Activated B cell treated with CpG ODN at 0.5 μM for 24 hours (primary cell): Measurements from ENCODE around the gene SETD5. TPM values are rescaled to one million over a fixed set of nuclear protein-coding genes. Genes with fewer than 3 reads are reported as not detected.

Experiments used
- ATAC-seq: fragments of 200-7000 bp; cut with Tn5 transposase; one replicate; pipeline ENCODE4 v1.10.0; 2021; ENCODE audit warnings: low read depth, mild to moderate bottlenecking, moderate library complexity
- CTCF ChIA-PET: fragments of 350-600 bp; sonication (Branson Sonifier 250); formaldehyde crosslinking; loops from one replicate; lab custom pipeline; 2021; ENCODE audit warnings: antibody characterized with exemption; lab: Charles Lee
- POLR2A ChIA-PET: fragments of 350-600 bp; sonication (Branson Sonifier 250); formaldehyde crosslinking; loops from one replicate; lab custom pipeline; 2021; ENCODE audit warnings: antibody characterized with exemption; lab: Charles Lee
- DNase-seq: peaks from one replicate; pipeline ENCODE4 v3.0.0; 2022
- H3K27ac Mint-ChIP-seq: one replicate; pipeline ENCODE4 v1.8.0; 2020; ENCODE audit warnings: mixed read lengths
- H3K27me3 Mint-ChIP-seq: one replicate; pipeline ENCODE4 v1.8.0; 2021; ENCODE audit warnings: mixed read lengths
- H3K36me3 Mint-ChIP-seq: one replicate; pipeline ENCODE4 v1.8.0; 2021; ENCODE audit warnings: low read depth, mixed read lengths
- H3K4me1 Mint-ChIP-seq: one replicate; pipeline ENCODE4 v1.8.0; 2021; ENCODE audit warnings: mixed read lengths
- H3K4me3 Mint-ChIP-seq: one replicate; pipeline ENCODE4 v1.8.0; 2020; ENCODE audit warnings: mild to moderate bottlenecking, mixed read lengths
- H3K9me3 Mint-ChIP-seq: one replicate; pipeline ENCODE4 v1.8.0; 2020; ENCODE audit warnings: mixed read lengths
- intact Hi-C: fragments of 100-400 bp; cut with micrococcal nuclease; formaldehyde crosslinking; loops from one replicate; pipeline ENCODE4 v1.15.1; 2024
- total RNA-seq: library from RNA; stranded (reverse); gene quantifications from 2 replicates; pipeline ENCODE4 v1.2.3, GENCODE V29; 2022
- TF ChIP-seq, protein P1 (sequence below): fragments of 200-600 bp; IDR thresholded peaks from one replicate; pipeline ENCODE4 v1.8.0; 2022; ENCODE audit warnings: antibody characterized with exemption, mild to moderate bottlenecking

Gene SETD5
- total RNA-seq, 1 donor from 2014 or later = 162 TPM

DNA sequence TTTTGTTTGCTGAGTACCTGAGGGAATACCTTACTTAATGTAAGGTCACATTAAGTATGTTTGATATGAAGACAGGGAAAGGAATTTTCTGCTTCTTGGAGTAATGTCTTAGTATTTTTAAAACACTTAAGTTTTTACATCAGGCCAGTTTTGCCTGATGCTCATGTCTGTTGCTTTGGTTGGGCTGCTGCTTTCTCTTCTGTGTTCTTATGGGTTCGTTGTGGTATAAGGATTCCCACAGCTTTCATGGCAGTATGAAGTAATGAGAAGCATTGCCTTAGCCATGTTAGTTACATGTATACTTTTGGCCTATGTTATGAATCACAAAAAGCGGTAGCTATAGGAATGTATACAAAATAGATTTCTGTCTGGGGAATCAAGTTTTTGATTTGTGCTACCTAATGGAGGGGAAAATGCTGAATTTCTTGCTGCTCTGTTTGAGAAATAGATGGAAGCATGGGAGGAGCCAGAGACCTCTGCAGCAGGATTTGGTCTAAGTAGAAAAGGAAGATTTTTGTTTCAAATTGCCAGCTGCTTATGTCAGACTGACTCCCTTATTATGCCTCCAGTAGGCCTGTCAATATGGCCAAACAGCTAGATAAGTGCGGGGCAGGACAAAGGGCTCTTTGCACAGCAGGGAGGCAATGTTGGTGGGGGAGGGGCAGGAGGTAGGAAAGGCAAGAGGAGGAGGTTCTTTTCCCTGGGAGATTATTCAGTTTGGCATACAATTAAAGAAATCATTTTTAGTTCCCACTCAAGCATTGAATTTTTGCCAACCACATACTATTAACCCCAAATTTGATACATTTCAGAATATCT is 5.2 kb downstream of the SETD5 start:
- intact Hi-C loops = no loop called here
- peaks cover 13% of the 10 kb centered on the region for H3K36me3 Mint-ChIP-seq
- H3K27me3 Mint-ChIP-seq = no peaks in the 10 kb centered on the region
- no peak for DNase-seq
- TF ChIP-seq, protein P1, sequence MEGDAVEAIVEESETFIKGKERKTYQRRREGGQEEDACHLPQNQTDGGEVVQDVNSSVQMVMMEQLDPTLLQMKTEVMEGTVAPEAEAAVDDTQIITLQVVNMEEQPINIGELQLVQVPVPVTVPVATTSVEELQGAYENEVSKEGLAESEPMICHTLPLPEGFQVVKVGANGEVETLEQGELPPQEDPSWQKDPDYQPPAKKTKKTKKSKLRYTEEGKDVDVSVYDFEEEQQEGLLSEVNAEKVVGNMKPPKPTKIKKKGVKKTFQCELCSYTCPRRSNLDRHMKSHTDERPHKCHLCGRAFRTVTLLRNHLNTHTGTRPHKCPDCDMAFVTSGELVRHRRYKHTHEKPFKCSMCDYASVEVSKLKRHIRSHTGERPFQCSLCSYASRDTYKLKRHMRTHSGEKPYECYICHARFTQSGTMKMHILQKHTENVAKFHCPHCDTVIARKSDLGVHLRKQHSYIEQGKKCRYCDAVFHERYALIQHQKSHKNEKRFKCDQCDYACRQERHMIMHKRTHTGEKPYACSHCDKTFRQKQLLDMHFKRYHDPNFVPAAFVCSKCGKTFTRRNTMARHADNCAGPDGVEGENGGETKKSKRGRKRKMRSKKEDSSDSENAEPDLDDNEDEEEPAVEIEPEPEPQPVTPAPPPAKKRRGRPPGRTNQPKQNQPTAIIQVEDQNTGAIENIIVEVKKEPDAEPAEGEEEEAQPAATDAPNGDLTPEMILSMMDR = no peak
- no peak overlapping the region for H3K27ac Mint-ChIP-seq
- H3K4me1 Mint-ChIP-seq = peaks cover 79% of the 10 kb centered on the region
- no peaks in the 10 kb centered on the region for H3K9me3 Mint-ChIP-seq
- ChIA-PET POLR2A (interaction anchor here (0.6 kb wide), 1 partner anchor 322 kb away, joined by 7 read pairs; no protein-coding TSS in a partner anchor), CTCF (interaction anchor here (1.2 kb wide), 1 partner anchor 49 kb away, joined by 5 read pairs; no protein-coding TSS in a partner anchor)
- ATAC-seq = no peak
- H3K4me3 Mint-ChIP-seq = no peak overlapping the region

DNA sequence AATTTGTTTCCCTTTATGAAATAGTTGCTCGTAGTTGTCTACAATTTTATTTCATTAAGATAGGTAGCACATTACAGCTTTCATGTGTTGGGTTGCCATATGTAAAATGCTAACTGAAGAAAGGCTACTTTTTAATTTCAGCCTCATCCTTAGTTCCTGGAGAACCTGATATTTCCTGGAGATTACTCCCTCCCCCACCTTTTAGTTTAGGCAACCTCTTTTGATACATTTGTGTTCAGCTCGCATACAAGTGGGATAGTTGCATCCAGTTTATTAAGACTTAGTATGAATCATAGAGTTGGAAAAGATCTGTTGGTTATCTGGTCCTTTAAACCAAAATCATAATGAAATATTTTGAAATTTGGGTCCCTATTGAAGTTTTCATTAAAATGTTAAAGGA is 6.0 kb downstream of the SETD5 start:
- ChIA-PET POLR2A (no interaction called here), CTCF (interaction anchor here (1.2 kb wide), 1 partner anchor 50 kb away, joined by 5 read pairs; no protein-coding TSS in a partner anchor)
- no peaks in the 10 kb centered on the region for H3K27me3 Mint-ChIP-seq
- H3K4me1 Mint-ChIP-seq = peaks cover 84% of the 10 kb centered on the region
- no peak overlapping the region for H3K4me3 Mint-ChIP-seq
- TF ChIP-seq, protein P1 = no peak
- peaks cover 7% of the 10 kb centered on the region for H3K36me3 Mint-ChIP-seq
- intact Hi-C loops = no loop called here
- H3K9me3 Mint-ChIP-seq = no peaks in the 10 kb centered on the region
- ATAC-seq (no peak), DNase-seq (no peak)
- H3K27ac Mint-ChIP-seq = no peak overlapping the region

- CTCF ChIA-PET = interaction anchor here (1.3 kb wide), 1 partner anchor 19 kb away, joined by 4 read pairs; no protein-coding TSS in a partner anchor
- intact Hi-C loops = no loop called here
- Mint-ChIP-seq H3K36me3 (peaks cover under 1% of the 10 kb centered on the region), H3K4me1 (peaks cover 86% of the 10 kb centered on the region), H3K27me3 (no peaks in the 10 kb centered on the region), H3K4me3 (no peak overlapping the region), H3K9me3 (no peaks in the 10 kb centered on the region), H3K27ac (no peak overlapping the region)
- TF ChIP-seq, protein P1 = no peak
- ATAC-seq = no peak
- POLR2A ChIA-PET = interaction anchor here (1.8 kb wide), 1 partner anchor 8 kb away, joined by 13 read pairs; no protein-coding TSS in a partner anchor
- DNase-seq = no peak
Measured at GRCh38 chr3:9404680-9405079, 7.3 kb downstream of the SETD5 start.

DNA sequence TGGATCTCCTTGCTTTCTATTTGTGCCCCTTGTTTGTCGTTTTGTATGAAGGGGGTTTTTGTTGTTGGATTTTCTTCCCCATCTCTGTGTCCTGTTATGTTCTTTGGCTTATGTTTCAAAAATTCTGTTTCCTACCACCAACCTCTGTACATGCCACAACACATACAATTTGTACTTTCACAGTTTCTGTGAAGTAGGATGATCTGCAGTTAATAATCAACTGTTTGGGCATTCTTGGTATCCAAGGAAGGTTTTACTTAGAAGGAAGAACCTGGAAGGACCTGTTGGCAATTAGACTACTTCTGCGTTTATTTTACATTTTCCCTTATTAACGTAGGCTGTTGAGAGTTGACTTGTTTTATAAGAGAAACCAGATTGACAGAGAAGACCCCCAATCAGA is 8.3 kb downstream of the SETD5 start:
- Mint-ChIP-seq H3K4me3 (no peak overlapping the region), H3K27ac (no peak overlapping the region), H3K27me3 (no peaks in the 10 kb centered on the region), H3K36me3 (no peaks in the 10 kb centered on the region), H3K4me1 (peaks cover 86% of the 10 kb centered on the region), H3K9me3 (no peaks in the 10 kb centered on the region)
- ATAC-seq = no peak
- intact Hi-C loops = no loop called here
- TF ChIP-seq, protein P1 = no peak
- POLR2A ChIA-PET = interaction anchor here (1.8 kb wide), 1 partner anchor 9 kb away, joined by 13 read pairs; no protein-coding TSS in a partner anchor
- CTCF ChIA-PET = interaction anchor here (1.3 kb wide), 1 partner anchor 20 kb away, joined by 4 read pairs; no protein-coding TSS in a partner anchor
- no peak for DNase-seq
